Neural progenitor cell (in vitro differentiated cells): ENCODE data around the gene PKP3. TPM values are rescaled to one million over a fixed set of nuclear protein-coding genes. Genes with fewer than 3 reads are reported as not detected.

Experiments
- DNase-seq: peaks from one replicate; pipeline ENCODE4 v3.0.0-alpha.2; 2016; ENCODE audit warnings: low spot score
- H2AFZ ChIP-seq: fragments of 200-600 bp; sonication (generic); replicated peaks from 2 replicates; pipeline ENCODE4 v1.6.1; 2016; ENCODE audit warnings: antibody characterized with exemption
- H3F3A ChIP-seq: fragments of 200-600 bp; sonication (generic); 2 replicates; pipeline ENCODE4 v1.6.1; 2016; ENCODE audit warnings: antibody characterized with exemption, low read depth
- H3K27ac ChIP-seq: fragments of 200-600 bp; sonication (generic); 2 replicates; pipeline ENCODE4 v1.5.1; 2016; ENCODE audit warnings: mild to moderate bottlenecking
- H3K27me3 ChIP-seq: fragments of 200-600 bp; sonication (generic); 2 replicates; pipeline ENCODE4 v1.6.1; 2016; ENCODE audit warnings: mild to moderate bottlenecking, moderate library complexity
- H3K36me3 ChIP-seq: fragments of 200-600 bp; sonication (generic); 2 replicates; pipeline ENCODE4 v1.5.1; 2016
- H3K4me1 ChIP-seq: fragments of 200-600 bp; sonication (generic); 2 replicates; pipeline ENCODE4 v1.6.1; 2016; ENCODE audit warnings: mixed run types
- H3K4me2 ChIP-seq: fragments of 200-600 bp; sonication (generic); 2 replicates; pipeline ENCODE4 v1.6.1; 2016
- H3K4me3 ChIP-seq: fragments of 200-600 bp; sonication (generic); 2 replicates; pipeline ENCODE4 v1.5.1; 2016
- H3K79me2 ChIP-seq: fragments of 200-600 bp; sonication (generic); 2 replicates; pipeline ENCODE4 v1.6.1; 2016; ENCODE audit warnings: low read depth
- H3K9ac ChIP-seq: fragments of 200-600 bp; sonication (generic); 2 replicates; pipeline ENCODE4 v1.6.1; 2016
- H3K9me3 ChIP-seq: fragments of 200-600 bp; sonication (generic); 2 replicates; pipeline ENCODE4 v1.5.1; 2016; ENCODE audit warnings: low read depth
- H4K20me1 ChIP-seq: fragments of 200-600 bp; sonication (generic); 2 replicates; pipeline ENCODE4 v1.6.1; 2016; ENCODE audit warnings: low read depth
- H3K27ac Mint-ChIP-seq: 3 replicates; pipeline ENCODE4 v1.8.0; 2021; ENCODE audit warnings: mixed read lengths
- H3K27me3 Mint-ChIP-seq: 2 replicates; pipeline ENCODE4 v1.8.0; 2022; ENCODE audit warnings: low read depth, mild to moderate bottlenecking, inconsistent platforms, moderate library complexity, mixed read lengths; ENCODE audit not compliant: insufficient read depth
- H3K36me3 Mint-ChIP-seq: 3 replicates; pipeline ENCODE4 v1.8.0; 2021; ENCODE audit warnings: mixed read lengths
- H3K4me1 Mint-ChIP-seq: 3 replicates; pipeline ENCODE4 v1.8.0; 2021; ENCODE audit warnings: mixed read lengths
- H3K4me3 Mint-ChIP-seq: 3 replicates; pipeline ENCODE4 v1.8.0; 2021; ENCODE audit warnings: mild to moderate bottlenecking, moderate library complexity, mixed read lengths
- H3K9me3 Mint-ChIP-seq: 3 replicates; pipeline ENCODE4 v1.8.0; 2020; ENCODE audit warnings: mixed read lengths
- EZH2 ChIP-seq: fragments of 200-600 bp; sonication (generic); IDR thresholded peaks from 2 replicates; pipeline ENCODE4 v1.6.1; 2017; ENCODE audit warnings: antibody characterized with exemption, mild to moderate bottlenecking, moderate library complexity
- EZH2phosphoT487 ChIP-seq: fragments of 200-600 bp; sonication (generic); IDR thresholded peaks from 2 replicates; pipeline ENCODE4 v1.6.1; 2017; ENCODE audit warnings: antibody characterized with exemption
- total RNA-seq: library from RNA; depleted of rRNA; stranded (reverse); fragments of >200 nt; gene quantifications from 2 replicates; pipeline ENCODE4 v1.2.3, GENCODE V29; 2015; ENCODE audit warnings: low replicate concordance
- TF ChIP-seq, protein P1 (sequence below): fragments of 200-600 bp; sonication (generic); IDR thresholded peaks from 2 replicates; pipeline ENCODE4 v1.5.1; 2017; ENCODE audit warnings: antibody characterized with exemption, mild to moderate bottlenecking

PKP3 gene
- total RNA-seq, 1 donor from 2014 or later: 8.5 TPM

DNA sequence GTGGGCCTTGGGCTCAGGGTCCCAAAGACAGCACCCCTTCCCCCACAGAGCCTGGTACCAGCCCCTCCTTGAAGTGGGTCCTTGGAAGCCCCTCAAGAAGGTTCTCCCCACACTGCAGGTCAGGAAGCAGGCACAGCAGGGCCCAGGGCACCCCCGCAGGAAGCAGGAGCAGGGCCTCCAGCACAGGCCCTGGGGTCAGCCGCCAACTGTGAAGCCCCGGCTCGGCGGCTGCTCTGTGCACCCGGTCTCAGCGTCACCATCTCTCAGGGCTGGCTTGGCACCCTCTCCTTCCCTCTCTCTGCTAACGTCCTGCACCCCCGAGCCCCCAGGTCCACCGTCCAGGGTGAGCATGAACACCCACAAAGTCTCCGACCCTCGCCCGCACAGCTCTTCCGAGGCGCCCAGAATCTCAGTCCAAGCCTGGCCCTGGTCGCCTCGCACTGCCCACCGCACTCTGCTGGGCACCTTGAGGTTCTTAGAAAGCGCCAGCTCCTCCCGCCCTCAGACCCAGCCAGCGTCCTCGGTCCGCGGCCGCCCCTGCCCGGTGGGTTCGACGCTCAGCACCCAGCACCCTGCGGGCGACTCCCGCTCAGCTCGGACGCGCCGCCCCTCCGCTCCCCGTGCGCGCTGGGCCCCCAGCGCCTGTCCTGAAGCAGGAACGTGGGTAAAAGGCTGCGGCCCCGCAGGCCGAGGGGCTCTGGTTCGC, 22.2 kb downstream of the PKP3 start:
- Histone ChIP-seq H3K27me3 (peaks cover 57% of the 10 kb centered on the region), H2AFZ (peak overlapping the region; percentile 98), H4K20me1 (peaks cover 4% of the 10 kb centered on the region), H3K4me3 (peak overlapping the region; percentile 60), H3K27ac (no peak overlapping the region), H3K79me2 (no peaks in the 10 kb centered on the region), H3K36me3 (no peaks in the 10 kb centered on the region), H3K9me3 (no peaks in the 10 kb centered on the region), H3K4me1 (peaks cover 5% of the 10 kb centered on the region), H3F3A (no peaks in the 10 kb centered on the region), H3K9ac (no peak overlapping the region), H3K4me2 (peak overlapping the region; percentile 92)
- no peaks in the 10 kb centered on the region for H3K4me1 Mint-ChIP-seq
- H3K9me3 Mint-ChIP-seq: peaks cover 2% of the 10 kb centered on the region
- TF ChIP-seq, protein P1, sequence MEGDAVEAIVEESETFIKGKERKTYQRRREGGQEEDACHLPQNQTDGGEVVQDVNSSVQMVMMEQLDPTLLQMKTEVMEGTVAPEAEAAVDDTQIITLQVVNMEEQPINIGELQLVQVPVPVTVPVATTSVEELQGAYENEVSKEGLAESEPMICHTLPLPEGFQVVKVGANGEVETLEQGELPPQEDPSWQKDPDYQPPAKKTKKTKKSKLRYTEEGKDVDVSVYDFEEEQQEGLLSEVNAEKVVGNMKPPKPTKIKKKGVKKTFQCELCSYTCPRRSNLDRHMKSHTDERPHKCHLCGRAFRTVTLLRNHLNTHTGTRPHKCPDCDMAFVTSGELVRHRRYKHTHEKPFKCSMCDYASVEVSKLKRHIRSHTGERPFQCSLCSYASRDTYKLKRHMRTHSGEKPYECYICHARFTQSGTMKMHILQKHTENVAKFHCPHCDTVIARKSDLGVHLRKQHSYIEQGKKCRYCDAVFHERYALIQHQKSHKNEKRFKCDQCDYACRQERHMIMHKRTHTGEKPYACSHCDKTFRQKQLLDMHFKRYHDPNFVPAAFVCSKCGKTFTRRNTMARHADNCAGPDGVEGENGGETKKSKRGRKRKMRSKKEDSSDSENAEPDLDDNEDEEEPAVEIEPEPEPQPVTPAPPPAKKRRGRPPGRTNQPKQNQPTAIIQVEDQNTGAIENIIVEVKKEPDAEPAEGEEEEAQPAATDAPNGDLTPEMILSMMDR: no peak
- TF ChIP-seq EZH2phosphoT487: peak; percentile 91
- H3K4me3 Mint-ChIP-seq: peak overlapping the region; percentile 38
- H3K36me3 Mint-ChIP-seq: no peaks in the 10 kb centered on the region
- peaks cover 40% of the 10 kb centered on the region for H3K27me3 Mint-ChIP-seq
- peak; percentile 38 for DNase-seq
- H3K27ac Mint-ChIP-seq: no peak overlapping the region

- peak overlapping the region; percentile 92 for H3K4me2 ChIP-seq
- H3F3A ChIP-seq: no peaks in the 10 kb centered on the region
- no peak overlapping the region for H3K27ac Mint-ChIP-seq
- no peaks in the 10 kb centered on the region for H3K36me3 Mint-ChIP-seq
- peak; percentile 62 for DNase-seq
- H3K9me3 ChIP-seq: no peaks in the 10 kb centered on the region
- peaks cover 40% of the 10 kb centered on the region for H3K27me3 Mint-ChIP-seq
- no peaks in the 10 kb centered on the region for H3K79me2 ChIP-seq
- H3K27ac ChIP-seq: no peak overlapping the region
- H3K4me3 Mint-ChIP-seq: no peak overlapping the region
- H3K9me3 Mint-ChIP-seq: peaks cover 2% of the 10 kb centered on the region
- peak overlapping the region; percentile 60 for H3K4me3 ChIP-seq
- H3K36me3 ChIP-seq: no peaks in the 10 kb centered on the region
- no peak overlapping the region for H3K9ac ChIP-seq
- no peaks in the 10 kb centered on the region for H3K4me1 Mint-ChIP-seq
- H3K4me1 ChIP-seq: peaks cover 5% of the 10 kb centered on the region
- TF ChIP-seq EZH2 (peak; percentile 83), EZH2phosphoT487 (peak; percentile 88)
- TF ChIP-seq, protein P1: no peak
- H4K20me1 ChIP-seq: peaks cover 4% of the 10 kb centered on the region
- H3K27me3 ChIP-seq: peaks cover 57% of the 10 kb centered on the region
- H2AFZ ChIP-seq: peak overlapping the region; percentile 98
These were observed 23.0 kb downstream of the PKP3 start for GRCh38 chr11:416757-417621.

DNA sequence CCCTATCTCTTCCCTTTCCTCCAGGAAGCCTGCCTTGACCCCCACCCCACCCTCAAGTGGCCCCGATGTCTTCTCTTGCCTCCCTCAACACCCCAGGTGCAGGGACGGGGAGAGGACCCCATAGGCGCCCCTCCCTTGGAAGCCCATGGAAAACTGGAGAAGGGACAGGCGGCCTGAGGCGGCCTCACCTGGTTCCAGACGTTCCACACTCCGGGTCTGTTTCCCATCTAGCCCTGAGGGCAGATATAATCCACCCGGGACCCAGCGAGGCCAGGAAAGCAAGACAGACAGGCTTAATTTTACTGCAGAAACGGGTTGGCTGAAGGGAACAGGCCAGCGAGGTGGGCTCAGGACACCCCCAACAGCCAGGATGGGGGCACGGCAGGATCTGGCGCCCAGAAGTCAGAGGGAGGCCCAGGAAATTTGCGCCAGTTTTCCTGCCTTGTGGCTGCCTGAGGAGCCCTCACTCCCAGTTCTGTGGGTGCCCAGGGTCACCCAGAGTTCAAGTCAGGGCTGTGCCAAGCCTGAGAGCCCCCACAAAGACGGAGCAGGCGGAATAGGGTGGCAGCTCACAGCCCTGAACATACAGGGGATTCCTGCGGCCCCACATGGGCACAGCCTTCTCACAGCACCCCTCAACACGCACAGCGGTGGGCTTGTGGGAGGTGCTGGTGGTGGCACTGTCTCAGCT, 23.8 kb downstream of the PKP3 start:
- H3K4me1 Mint-ChIP-seq: no peaks in the 10 kb centered on the region
- H3K27ac Mint-ChIP-seq: no peak overlapping the region
- no peaks in the 10 kb centered on the region for H3K36me3 Mint-ChIP-seq
- Histone ChIP-seq H4K20me1 (peaks cover 4% of the 10 kb centered on the region), H3K79me2 (no peaks in the 10 kb centered on the region), H3K9me3 (no peaks in the 10 kb centered on the region), H3F3A (no peaks in the 10 kb centered on the region), H3K9ac (no peak overlapping the region), H3K27ac (no peak overlapping the region), H3K4me3 (peak overlapping the region; percentile 60), H3K4me2 (peak overlapping the region; percentile 92), H3K36me3 (no peaks in the 10 kb centered on the region), H3K4me1 (peaks cover 5% of the 10 kb centered on the region), H3K27me3 (peaks cover 57% of the 10 kb centered on the region), H2AFZ (no peak overlapping the region)
- peak overlapping the region; percentile 74 for H3K4me3 Mint-ChIP-seq
- H3K27me3 Mint-ChIP-seq: peaks cover 40% of the 10 kb centered on the region
- no peak for DNase-seq
- TF ChIP-seq, protein P1: no peak
- TF ChIP-seq EZH2 (no peak), EZH2phosphoT487 (no peak)
- peaks cover 2% of the 10 kb centered on the region for H3K9me3 Mint-ChIP-seq
